Measurements from ENCODE around the gene SLC43A1.

GRCh38 chr11:57484141-57484710 is 31.3 kb downstream of the SLC43A1 start:
- TF ChIP-seq, protein P1, sequence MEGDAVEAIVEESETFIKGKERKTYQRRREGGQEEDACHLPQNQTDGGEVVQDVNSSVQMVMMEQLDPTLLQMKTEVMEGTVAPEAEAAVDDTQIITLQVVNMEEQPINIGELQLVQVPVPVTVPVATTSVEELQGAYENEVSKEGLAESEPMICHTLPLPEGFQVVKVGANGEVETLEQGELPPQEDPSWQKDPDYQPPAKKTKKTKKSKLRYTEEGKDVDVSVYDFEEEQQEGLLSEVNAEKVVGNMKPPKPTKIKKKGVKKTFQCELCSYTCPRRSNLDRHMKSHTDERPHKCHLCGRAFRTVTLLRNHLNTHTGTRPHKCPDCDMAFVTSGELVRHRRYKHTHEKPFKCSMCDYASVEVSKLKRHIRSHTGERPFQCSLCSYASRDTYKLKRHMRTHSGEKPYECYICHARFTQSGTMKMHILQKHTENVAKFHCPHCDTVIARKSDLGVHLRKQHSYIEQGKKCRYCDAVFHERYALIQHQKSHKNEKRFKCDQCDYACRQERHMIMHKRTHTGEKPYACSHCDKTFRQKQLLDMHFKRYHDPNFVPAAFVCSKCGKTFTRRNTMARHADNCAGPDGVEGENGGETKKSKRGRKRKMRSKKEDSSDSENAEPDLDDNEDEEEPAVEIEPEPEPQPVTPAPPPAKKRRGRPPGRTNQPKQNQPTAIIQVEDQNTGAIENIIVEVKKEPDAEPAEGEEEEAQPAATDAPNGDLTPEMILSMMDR (IDR thresholded peaks at IDR 0.05), result no peak
- TF ChIP-seq POLR2A (IDR thresholded peaks at IDR 0.05), result no peak
